Liver (tissue), 9 donors: ENCODE data around the gene PLCD3. TPM values are rescaled to one million over a fixed set of nuclear protein-coding genes. Genes with fewer than 3 reads are reported as not detected.

Source experiments
- DNase-seq: peaks from one replicate; pipeline ENCODE4 v3.0.0-alpha.2; 2017; ENCODE audit warnings: low spot score
- H3K27ac ChIP-seq, 2 donors: one replicate each; pipeline ENCODE4 v1.7.0; 2013; ENCODE audit warnings: inconsistent platforms in 2 of 2, low read length in 2 of 2, control low read depth in 1 of 2, low read depth in 1 of 2, mild to moderate bottlenecking in 1 of 2
- H3K27me3 ChIP-seq, 4 donors: one replicate each; pipeline versions ENCODE4 v1.6.1 to v1.7.0; 2013; ENCODE audit warnings: low read length in 3 of 4, inconsistent platforms in 1 of 4, mild to moderate bottlenecking in 1 of 4, moderate library complexity in 1 of 4; ENCODE audit not compliant: control insufficient read depth in 4 of 4, insufficient read depth in 4 of 4
- H3K36me3 ChIP-seq, 4 donors: one replicate each; pipeline versions ENCODE4 v1.6.1 to v1.7.0; 2013; ENCODE audit warnings: low read length in 3 of 4, mild to moderate bottlenecking in 3 of 4, low read depth in 1 of 4, moderate library complexity in 1 of 4; ENCODE audit not compliant: control insufficient read depth in 4 of 4, insufficient read depth in 3 of 4
- H3K4me1 ChIP-seq, 4 donors: one replicate each; pipeline versions ENCODE4 v1.6.1 to v1.7.0; 2013; ENCODE audit warnings: low read length in 3 of 4, mild to moderate bottlenecking in 3 of 4, moderate library complexity in 1 of 4; ENCODE audit not compliant: control insufficient read depth in 4 of 4, insufficient read depth in 4 of 4
- H3K4me3 ChIP-seq, 3 donors: one replicate each; pipeline versions ENCODE4 v1.6.1 to v1.7.0; 2013; ENCODE audit warnings: low read length in 3 of 3, control low read depth in 1 of 3, low read depth in 1 of 3, mild to moderate bottlenecking in 1 of 3
- H3K9ac ChIP-seq, 2 donors: one replicate each; pipeline ENCODE4 v1.7.0; 2013; ENCODE audit warnings: low read length in 2 of 2, mild to moderate bottlenecking in 2 of 2, moderate library complexity in 2 of 2, control low read depth in 1 of 2, low read depth in 1 of 2
- H3K9me3 ChIP-seq, 4 donors: one replicate each; pipeline versions ENCODE4 v1.6.1 to v1.7.0; 2013; ENCODE audit warnings: low read length in 3 of 4; ENCODE audit not compliant: control insufficient read depth in 4 of 4
- CTCF ChIP-seq: fragments of 150-350 bp; IDR thresholded peaks from 2 replicates; pipeline ENCODE4 v1.5.1; 2017; ENCODE audit warnings: improper control_type of control experiment, low read depth, low read length; ENCODE audit not compliant: missing input control
- EGR1 ChIP-seq, 2 donors: IDR thresholded peaks; 2 replicates each; pipeline ENCODE4 v1.6.1; 2016 to 2018; ENCODE audit warnings: antibody characterized with exemption in 2 of 2, low read depth in 2 of 2
- FOXA1 ChIP-seq: IDR thresholded peaks from 2 replicates; pipeline ENCODE4 v1.6.1; 2016; ENCODE audit warnings: antibody characterized with exemption
- GABPA ChIP-seq, 2 donors: IDR thresholded peaks in 1 of 2; conservative IDR thresholded peaks in 1 of 2; 2 replicates each; pipeline ENCODE4 v1.6.1; 2016; ENCODE audit warnings: antibody characterized with exemption in 2 of 2, mild to moderate bottlenecking in 1 of 2, moderate library complexity in 1 of 2
- HNF4A ChIP-seq, 2 donors: conservative IDR thresholded peaks; 2 replicates each; pipeline ENCODE4 v1.6.1; 2016; ENCODE audit warnings: antibody characterized with exemption in 2 of 2, mild to moderate bottlenecking in 2 of 2
- HNF4G ChIP-seq: IDR thresholded peaks from 2 replicates; pipeline ENCODE4 v1.6.1; 2016; ENCODE audit warnings: antibody characterized with exemption
- JUND ChIP-seq, 2 donors: IDR thresholded peaks; 2 replicates each; pipeline ENCODE4 v1.6.1; 2016; ENCODE audit warnings: antibody characterized with exemption in 2 of 2
- RAD21 ChIP-seq, 2 donors: IDR thresholded peaks; 2 replicates each; pipeline ENCODE4 v1.6.1; 2016; ENCODE audit warnings: antibody characterized with exemption in 2 of 2, mild to moderate bottlenecking in 2 of 2
- RXRA ChIP-seq, 2 donors: IDR thresholded peaks; 2 replicates each; pipeline ENCODE4 v1.6.1; 2017 to 2018; ENCODE audit warnings: antibody characterized with exemption in 2 of 2, mild to moderate bottlenecking in 1 of 2
- SP1 ChIP-seq: IDR thresholded peaks from 2 replicates; pipeline ENCODE4 v1.6.1; 2018; ENCODE audit warnings: antibody characterized with exemption, mild to moderate bottlenecking
- TAF1 ChIP-seq: conservative IDR thresholded peaks from 2 replicates; pipeline ENCODE4 v1.6.1; 2016; ENCODE audit warnings: antibody characterized with exemption, mild to moderate bottlenecking
- YY1 ChIP-seq: IDR thresholded peaks from 2 replicates; pipeline ENCODE4 v1.6.1; 2016; ENCODE audit warnings: antibody characterized with exemption, mild to moderate bottlenecking
- WGBS: extraction: QIAGEN DNeasy Blood & Tissue Kit; methylation state at CpG from one replicate; pipeline ENCODE4 v1.1.7; 2013; 5-methylcytosine and 5-hydroxymethylcytosine counted together
- polyA plus RNA-seq, 2 donors: library from polyadenylated mRNA; stranded (reverse) in 1 of 2; unstranded in 1 of 2; fragments of 200-250 nt in 1 of 2; fragments of >200 nt in 1 of 2; fragmentation: Nextera tagmentation in 1 of 2; extraction: Ambion mirVana in 1 of 2; gene quantifications; one replicate each; pipeline versions ENCODE4 v1.2.1 to v1.2.3, GENCODE V29; 2013 to 2015
- total RNA-seq, 2 donors: library from RNA; depleted of rRNA; stranded (reverse); fragments of >200 nt; gene quantifications; one replicate each; pipeline ENCODE4 v1.2.3, GENCODE V29; 2014
- TF ChIP-seq, protein P1 (sequence below): IDR thresholded peaks from 2 replicates; pipeline ENCODE4 v1.6.1; 2016; ENCODE audit warnings: antibody characterized with exemption
- TF ChIP-seq, protein P2 (sequence below): IDR thresholded peaks from 2 replicates; pipeline ENCODE4 v1.6.1; 2016; ENCODE audit warnings: antibody characterized with exemption, mild to moderate bottlenecking
- TF ChIP-seq, protein P3 (sequence below): IDR thresholded peaks from 2 replicates; pipeline ENCODE4 v1.6.1; 2016; ENCODE audit warnings: antibody characterized with exemption
- donor health status: healthy.
- donor health status: healthy.
- donor health status: healthy.
- donor health status: healthy.
- donor health status: healthy.

PLCD3 gene
- total and polyA plus RNA-seq, 4 donors, result 0.28 to 2.3 (median 1.4) TPM

DNA sequence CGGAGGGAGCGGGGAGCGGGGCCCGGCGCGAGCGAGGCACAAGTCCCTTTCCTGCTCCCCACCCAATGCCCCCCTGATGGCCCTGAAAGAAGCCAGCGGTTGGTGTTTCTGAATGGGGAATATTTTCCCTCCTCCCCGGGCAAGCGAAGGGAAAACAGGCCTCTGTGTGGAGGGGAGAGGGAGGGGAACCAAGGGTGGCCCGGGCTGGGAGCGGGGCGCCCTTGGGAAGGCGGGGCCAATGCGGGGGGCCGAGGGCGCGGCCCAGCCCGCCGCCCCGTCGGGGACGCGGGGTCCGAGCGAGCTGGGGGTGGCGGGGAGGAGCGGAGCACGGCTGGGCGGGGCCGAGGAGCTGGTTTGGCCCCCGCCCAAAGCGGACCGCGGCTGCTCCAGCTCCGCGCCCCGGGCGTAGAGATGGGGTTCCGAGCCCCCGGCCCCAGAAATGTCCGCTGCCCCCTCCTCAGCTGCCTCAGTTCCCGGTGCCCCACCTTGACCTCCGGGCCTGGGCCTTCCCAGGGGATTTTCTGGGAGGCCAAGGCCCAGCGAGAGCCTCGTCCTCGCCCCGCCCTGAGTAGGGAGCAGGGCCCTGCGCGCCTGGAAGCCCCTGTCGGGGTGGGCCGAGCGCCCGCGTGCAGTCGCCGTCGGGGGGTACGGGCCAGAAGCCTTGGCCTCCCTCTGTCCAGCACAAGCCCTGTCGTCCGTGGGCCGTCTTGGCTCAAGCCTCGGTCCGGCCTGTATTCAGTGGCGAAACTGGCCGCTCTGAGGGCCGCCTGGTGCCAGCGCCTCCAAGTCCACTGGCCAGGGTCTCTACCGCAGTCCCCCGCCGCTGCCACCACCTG lies 12.1 kb upstream of the PLCD3 start:
- peak; percentile 71 for DNase-seq
- WGBS, result 14% methylated on average over 71 of the region's 71 CpGs
- H3K4me1 ChIP-seq, result peaks cover 8 to 48% (median 30%) of the 10 kb centered on the region in 4 donors
- H3K9ac ChIP-seq, result no peak overlapping the region
- H3K9me3 ChIP-seq, result no peaks in the 10 kb centered on the region
- H3K36me3 ChIP-seq, result peaks cover 0 to 8% (median 7%) of the 10 kb centered on the region in 4 donors
- no peaks in the 10 kb centered on the region for H3K27me3 ChIP-seq
- H3K27ac ChIP-seq, result peak overlapping the region; percentile 77 to 85
- TF ChIP-seq YY1 (no peak), HNF4G (no peak), TAF1 (no peak), EGR1 (IDR thresholded peaks at IDR 0.05; ENCODE audit: low read depth in 2 of 2) (no peak), CTCF (no peak), RAD21 (IDR thresholded peaks at IDR 0.05) (no peak), RXRA (IDR thresholded peaks at IDR 0.05) (no peak), FOXA1 (no peak), JUND (IDR thresholded peaks at IDR 0.05) (no peak), GABPA (IDR thresholded peaks at IDR 0.05 in 1 of 2, conservative IDR thresholded peaks at IDR 0.05 in 1 of 2) (no peak), SP1 (no peak)
- TF ChIP-seq, protein P1, sequence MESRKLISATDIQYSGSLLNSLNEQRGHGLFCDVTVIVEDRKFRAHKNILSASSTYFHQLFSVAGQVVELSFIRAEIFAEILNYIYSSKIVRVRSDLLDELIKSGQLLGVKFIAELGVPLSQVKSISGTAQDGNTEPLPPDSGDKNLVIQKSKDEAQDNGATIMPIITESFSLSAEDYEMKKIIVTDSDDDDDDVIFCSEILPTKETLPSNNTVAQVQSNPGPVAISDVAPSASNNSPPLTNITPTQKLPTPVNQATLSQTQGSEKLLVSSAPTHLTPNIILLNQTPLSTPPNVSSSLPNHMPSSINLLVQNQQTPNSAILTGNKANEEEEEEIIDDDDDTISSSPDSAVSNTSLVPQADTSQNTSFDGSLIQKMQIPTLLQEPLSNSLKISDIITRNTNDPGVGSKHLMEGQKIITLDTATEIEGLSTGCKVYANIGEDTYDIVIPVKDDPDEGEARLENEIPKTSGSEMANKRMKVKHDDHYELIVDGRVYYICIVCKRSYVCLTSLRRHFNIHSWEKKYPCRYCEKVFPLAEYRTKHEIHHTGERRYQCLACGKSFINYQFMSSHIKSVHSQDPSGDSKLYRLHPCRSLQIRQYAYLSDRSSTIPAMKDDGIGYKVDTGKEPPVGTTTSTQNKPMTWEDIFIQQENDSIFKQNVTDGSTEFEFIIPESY, result no peak
- TF ChIP-seq, protein P2, sequence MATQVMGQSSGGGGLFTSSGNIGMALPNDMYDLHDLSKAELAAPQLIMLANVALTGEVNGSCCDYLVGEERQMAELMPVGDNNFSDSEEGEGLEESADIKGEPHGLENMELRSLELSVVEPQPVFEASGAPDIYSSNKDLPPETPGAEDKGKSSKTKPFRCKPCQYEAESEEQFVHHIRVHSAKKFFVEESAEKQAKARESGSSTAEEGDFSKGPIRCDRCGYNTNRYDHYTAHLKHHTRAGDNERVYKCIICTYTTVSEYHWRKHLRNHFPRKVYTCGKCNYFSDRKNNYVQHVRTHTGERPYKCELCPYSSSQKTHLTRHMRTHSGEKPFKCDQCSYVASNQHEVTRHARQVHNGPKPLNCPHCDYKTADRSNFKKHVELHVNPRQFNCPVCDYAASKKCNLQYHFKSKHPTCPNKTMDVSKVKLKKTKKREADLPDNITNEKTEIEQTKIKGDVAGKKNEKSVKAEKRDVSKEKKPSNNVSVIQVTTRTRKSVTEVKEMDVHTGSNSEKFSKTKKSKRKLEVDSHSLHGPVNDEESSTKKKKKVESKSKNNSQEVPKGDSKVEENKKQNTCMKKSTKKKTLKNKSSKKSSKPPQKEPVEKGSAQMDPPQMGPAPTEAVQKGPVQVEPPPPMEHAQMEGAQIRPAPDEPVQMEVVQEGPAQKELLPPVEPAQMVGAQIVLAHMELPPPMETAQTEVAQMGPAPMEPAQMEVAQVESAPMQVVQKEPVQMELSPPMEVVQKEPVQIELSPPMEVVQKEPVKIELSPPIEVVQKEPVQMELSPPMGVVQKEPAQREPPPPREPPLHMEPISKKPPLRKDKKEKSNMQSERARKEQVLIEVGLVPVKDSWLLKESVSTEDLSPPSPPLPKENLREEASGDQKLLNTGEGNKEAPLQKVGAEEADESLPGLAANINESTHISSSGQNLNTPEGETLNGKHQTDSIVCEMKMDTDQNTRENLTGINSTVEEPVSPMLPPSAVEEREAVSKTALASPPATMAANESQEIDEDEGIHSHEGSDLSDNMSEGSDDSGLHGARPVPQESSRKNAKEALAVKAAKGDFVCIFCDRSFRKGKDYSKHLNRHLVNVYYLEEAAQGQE, result no peak
- TF ChIP-seq, protein P3, sequence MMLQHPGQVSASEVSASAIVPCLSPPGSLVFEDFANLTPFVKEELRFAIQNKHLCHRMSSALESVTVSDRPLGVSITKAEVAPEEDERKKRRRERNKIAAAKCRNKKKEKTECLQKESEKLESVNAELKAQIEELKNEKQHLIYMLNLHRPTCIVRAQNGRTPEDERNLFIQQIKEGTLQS, result no peak
- H3K4me3 ChIP-seq, result peak overlapping the region in 1 of 3 donors; percentile 39

GRCh38 chr17:45143767-45144198 lies 11.5 kb upstream of the PLCD3 start:
- Histone ChIP-seq H3K36me3 (peaks cover 1 to 9% (median 7%) of the 10 kb centered on the region in 4 donors), H3K9ac (no peak overlapping the region), H3K27me3 (no peaks in the 10 kb centered on the region), H3K27ac (peak overlapping the region; percentile 77 to 85), H3K9me3 (no peaks in the 10 kb centered on the region), H3K4me3 (peak overlapping the region in 1 of 3 donors; percentile 39), H3K4me1 (peaks cover 8 to 49% (median 33%) of the 10 kb centered on the region in 4 donors)
- WGBS, result 22% methylated on average over 21 of the region's 21 CpGs
- peak; percentile 8 for TF ChIP-seq YY1
- TF ChIP-seq HNF4A (conservative IDR thresholded peaks at IDR 0.05), result peak in 1 of 2 donors; percentile 24
- TF ChIP-seq RAD21 (IDR thresholded peaks at IDR 0.05), result no peak
- TF ChIP-seq, protein P1, result no peak
- peak; percentile 56 for DNase-seq
